HG03520 (cell line): ENCODE results near the gene PJVK.
"Not testable (repeated sequence)": the region's sequence is repeated elsewhere in the genome, so short reads cannot be mapped to it uniquely, and the experiment has no call there.

Experiments
- ATAC-seq: cut with Tn5 transposase; IDR thresholded peaks from one replicate; pipeline ENCODE4 v1.9.1; 2021; ENCODE audit warnings: mild to moderate bottlenecking, moderate library complexity; ENCODE audit not compliant: unreplicated experiment

The PJVK gene, protein sequence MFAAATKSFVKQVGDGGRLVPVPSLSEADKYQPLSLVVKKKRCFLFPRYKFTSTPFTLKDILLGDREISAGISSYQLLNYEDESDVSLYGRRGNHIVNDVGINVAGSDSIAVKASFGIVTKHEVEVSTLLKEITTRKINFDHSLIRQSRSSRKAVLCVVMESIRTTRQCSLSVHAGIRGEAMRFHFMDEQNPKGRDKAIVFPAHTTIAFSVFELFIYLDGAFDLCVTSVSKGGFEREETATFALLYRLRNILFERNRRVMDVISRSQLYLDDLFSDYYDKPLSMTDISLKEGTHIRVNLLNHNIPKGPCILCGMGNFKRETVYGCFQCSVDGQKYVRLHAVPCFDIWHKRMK

DNA sequence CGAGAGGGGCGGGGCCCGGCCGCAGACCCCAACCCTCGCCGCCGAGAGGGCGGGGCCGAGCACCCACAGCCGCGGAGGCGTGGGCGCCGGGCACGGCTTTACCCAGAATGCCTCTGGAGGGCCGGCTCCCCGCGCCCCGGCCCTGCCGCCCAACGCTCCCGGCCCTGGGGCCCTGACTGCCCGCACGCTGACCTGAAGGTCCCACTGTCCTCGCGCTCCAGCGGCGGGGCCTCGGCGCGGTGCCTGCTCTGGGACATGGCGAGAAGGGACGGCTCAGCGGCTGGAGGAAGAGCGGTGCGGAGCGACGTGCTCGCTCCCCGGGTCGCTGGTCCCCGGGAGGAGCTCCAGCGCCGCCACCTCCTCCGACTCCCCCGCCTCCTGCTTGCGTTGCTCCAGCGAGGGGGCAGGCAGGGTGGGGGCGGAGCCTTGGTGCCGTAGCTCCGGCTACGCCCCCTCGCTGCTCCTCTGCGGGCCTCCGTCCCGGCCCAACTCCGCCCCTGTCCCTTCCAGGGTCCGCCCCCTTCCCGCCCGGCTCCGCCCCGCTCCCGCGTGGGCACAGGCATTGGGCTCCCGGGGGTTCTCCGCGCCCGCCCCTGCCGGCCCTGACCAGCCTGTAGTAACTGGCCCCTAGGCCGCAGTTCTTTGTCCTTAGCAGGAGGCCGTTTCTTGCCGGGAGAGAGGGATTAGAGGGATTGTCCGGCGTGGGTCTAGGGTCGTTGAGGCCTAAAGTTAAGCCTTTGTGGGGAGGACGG is at the start of gene PJVK, which contains the start of gene PRKRA:
Gene PJVK (plus strand): TSS at position 605 of the 752 bp plus-strand sequence. CDS start 2,032 bp downstream, outside the sequence.
Gene PRKRA (minus strand): TSS at position 402 of the 752 bp plus-strand sequence. CDS start 145 bp downstream, at position 257.
- ATAC-seq: peak; percentile 79

DNA sequence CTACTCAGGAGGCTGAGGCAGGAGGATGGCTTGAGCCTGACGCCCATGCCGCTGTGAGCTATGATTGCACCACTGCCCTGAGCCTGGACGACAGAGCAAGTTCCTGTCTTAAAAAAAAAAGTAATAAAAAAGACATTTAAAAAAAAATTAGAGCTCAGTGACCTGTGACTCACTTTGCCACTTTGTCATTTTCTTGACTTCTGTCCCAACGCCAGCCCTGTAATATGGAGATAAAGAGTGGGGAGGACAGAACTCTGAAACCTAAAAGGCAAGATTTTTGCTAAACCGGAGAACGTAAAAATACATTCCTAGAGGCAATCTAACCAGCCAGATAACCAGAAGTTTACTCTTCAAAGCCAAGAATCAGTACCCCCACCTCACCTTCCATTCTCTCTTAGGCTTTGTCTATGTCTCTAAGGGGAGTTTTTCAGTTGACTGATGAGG is 49.2 kb upstream of the PJVK start:
- no peak for ATAC-seq

DNA sequence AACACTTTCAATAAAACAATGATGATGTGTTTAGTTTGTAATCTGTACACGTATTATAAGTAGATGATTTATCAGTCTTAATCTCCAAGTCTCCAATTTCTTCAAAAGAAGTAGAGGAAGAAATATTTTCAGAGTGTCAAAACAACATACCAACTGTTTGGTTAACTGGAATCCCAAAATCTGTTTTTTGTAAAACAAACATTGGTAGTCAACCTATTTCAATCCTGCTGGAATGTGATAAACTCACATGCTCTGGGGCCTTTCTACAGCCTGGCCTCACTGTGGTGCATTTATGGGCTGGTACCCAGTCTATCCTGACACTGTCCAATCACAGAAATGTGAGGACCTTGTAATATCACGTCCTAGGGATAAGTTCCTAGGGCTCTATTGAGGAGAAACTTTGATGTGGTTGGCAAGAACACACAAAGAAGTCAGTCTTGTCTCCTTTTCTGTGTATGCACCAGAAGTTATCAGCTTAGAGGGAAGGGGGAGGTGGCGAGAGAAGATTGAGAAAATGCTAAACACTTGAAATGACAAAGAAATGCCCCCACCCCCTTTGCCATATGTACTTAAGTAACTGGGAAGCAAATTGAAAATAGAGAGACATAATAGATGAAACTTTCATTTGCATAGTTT is 47.4 kb upstream of the PJVK start:
- peak; percentile 27 for ATAC-seq

DNA sequence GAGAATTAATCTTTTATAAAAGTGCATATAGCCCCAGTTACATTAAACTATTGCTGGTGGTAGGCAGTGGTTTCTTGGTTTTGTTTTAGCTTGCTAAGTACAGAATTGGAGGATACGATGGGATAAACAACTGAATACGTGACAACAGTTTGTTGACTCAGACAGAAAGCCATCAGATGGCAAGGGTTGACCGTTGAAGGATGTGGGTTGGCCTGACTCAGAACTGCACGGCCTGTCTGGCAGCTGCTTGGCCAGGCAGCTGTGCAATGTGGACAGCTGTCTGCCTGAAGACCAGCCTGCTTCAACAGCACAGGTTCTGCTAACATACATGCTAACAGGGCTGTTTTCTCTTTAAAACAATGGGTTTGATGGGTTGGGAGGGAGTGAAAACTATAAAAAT is 46.8 kb upstream of the PJVK start:
- ATAC-seq: peak; percentile 99

DNA sequence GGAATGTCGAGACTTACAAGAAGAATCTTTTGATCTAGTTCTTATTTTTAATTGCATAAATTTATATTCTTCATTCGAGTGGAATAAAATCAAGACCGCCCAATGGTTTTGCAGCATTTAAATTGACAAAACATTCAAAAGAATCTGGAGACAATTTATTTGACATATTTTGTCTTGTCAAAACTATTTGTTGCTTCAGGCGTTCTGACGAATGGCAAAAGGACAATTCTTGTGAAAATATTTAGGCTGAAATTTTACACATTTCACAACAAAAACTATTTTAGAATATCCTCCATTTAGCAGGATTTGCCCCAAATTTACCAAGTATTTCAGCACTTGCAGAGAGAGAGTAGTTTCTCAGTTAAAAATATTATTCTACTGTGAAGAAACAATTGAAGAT is 41.9 kb upstream of the PJVK start:
- ATAC-seq: no peak

DNA sequence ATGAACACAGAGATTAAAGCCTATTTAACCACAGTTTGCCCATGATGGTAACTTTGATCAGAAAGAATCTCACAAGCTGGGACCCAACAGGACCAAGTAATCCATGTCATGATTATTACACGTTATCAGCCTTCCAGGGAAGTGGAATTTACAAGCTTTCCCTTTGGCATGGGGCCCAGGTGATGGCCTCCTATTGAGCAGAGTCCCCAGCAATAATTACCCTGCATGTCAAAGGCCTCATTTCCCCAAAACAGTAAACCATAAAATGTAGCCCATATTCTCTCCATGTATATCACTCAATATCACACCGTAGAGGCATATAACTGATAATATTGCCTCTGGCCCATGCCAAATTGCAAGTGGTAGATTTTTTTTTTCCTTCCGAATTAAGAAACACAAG is 39.1 kb upstream of the PJVK start:
- no peak for ATAC-seq

DNA sequence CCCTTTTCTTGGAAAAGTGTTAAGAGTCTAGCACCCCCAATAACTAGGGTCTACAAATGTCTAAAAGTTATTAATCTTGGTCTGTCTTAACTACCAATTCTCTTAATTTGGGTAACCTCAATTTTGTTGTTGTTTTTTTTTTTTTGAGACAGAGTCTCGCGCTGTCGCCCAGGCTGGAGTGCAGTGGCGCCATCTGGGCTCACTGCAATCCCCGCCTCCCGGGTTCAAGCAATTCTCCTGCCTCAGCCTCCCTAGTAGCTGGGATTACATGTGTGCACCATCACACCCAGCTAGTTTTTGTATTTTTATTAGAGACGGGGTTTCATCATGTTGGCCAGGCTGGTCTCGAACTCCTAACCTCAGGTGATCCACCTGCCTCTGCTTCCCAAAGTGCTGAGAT is 38.7 kb upstream of the PJVK start:
- ATAC-seq: not testable (repeated sequence)

DNA sequence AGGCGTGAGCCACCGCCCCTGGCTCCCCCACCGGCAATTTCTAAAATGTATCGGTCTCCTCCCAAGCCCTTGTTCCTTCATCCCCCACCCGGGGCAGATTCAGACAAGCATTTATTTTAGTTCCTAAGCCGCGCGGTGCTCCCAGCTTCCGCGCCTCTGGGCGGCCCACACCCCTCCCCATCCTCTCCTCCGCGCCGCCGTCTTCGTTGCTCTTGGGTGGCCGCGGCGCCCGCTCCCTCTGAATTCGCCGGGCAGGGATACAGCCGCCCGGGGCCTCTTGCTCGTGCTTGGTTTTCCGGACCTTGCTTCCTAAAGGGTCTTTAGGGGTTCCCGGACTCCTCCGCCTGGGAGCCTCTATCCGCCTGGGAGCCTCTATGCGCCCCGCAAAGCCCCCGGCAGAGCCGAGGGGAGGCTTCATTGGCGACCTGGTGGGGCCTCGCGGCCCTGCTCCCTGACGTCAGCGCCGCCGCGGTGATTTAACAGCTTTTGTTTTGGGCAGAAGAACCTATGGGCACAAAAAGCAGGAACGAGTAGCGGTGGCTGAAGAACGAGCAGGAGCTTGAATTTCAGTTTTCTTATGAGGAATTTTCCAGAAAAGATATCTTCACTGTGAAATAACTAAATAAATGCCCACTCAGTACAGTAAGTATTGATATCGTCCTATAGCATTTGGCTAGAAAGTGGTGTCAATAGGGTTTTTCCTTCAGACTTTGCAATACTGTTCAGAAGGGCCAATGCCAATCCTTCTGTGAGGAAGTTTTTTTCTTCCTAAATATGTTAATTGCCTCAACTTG is 37.5 kb upstream of the PJVK start:
- ATAC-seq: peak; percentile 71

DNA sequence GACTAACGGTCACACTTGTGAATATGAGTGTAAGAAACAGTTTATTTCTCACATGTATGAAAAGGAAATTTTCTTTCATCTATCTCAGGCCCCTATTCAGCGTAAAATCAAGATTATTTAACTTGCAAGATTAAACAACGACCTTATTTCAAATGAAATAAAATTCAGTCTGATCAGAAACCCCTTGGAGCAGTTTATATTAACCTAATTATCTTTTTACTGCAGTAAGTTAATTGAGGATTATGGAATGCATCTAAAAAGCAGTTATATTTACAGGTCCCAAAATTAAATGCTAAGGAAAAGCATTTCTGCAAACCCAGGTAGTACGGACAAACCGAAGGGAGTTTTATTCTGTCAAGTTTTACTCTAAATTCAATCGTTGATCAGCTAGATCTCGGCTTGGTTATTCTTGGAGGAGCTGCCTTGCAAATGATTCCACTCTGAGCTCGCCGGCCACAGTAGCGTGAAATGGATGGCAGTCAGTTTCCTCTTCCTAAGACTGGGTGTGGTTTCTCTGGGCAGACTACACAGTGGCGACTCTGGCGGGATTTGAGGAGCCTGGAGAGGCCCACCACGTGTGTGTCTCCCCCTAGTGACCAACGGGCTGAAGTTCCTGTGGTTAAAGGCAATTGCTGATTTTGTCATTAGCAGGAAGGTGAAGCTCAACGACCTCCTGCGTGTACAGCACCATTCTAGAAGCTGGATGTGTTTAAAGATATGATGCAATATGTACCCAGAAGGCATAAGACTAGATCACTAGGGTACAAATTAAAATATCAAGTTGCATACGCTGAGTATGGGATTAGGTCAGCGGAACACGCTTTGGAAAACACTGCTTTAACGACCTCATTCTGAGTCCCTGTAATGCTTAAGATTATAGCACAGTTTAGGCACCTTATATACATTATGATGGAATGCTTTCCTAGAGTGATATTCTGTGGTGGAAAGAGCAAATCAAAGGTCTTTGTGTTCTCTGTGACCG is 36.6 kb upstream of the PJVK start:
- peak; percentile 75 for ATAC-seq

DNA sequence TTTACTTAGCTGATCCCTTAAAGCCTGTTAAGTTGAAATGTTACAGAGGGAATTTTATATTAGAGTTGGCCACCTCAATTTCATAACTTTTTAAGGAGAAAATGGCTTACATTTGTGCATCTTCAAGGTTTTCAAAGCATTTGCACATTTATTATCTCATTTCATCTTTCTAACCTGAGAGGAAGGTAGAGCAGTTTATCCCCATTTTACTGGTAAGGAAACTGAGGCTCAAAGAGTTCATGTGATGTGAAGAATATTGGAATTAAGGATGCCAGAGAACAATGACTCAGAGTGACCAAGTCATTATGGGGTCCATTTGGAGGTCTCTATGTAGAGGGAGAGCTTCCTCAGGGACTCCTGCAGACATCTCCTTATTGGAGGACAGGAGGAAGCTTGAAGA is 35.2 kb upstream of the PJVK start:
- ATAC-seq: no peak

DNA sequence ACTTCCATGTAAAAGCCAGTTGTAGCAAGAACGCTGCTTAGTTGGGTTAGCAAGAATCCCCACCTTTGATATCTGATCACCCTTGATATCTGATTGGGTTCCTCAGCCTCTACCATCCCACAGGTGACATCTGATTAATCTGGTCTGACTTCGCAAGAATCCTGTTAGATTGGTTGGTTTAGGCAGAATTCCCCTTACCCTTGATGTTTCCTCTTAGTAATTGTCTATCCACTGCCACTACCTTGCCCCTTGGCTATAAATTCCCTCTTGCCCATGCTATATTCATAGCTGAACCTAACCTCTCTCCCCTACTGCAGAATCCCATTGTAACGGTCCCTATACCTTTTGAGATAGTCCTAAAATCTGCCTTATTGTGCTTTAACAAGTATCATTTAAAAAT is 33.3 kb upstream of the PJVK start:
- no peak for ATAC-seq

DNA sequence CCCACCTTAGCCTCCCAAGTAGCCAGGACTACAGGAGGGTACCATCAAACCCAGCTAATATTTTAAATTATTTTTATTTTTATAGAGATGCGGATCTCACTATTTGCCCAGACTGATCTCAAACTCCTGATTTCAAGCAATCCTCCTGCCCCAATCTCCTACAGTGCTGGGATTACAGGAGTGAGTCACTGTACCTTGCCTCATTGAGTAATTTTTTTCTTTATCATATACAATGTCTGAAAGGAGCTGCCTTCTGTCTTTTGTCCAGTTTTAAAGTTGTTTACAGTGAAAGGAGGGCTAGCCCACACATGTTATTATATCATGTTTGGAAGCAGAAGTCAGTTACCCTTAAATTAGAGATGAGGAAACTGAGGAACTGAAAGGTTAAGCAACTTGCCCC is 32.8 kb upstream of the PJVK start:
- no peak for ATAC-seq

DNA sequence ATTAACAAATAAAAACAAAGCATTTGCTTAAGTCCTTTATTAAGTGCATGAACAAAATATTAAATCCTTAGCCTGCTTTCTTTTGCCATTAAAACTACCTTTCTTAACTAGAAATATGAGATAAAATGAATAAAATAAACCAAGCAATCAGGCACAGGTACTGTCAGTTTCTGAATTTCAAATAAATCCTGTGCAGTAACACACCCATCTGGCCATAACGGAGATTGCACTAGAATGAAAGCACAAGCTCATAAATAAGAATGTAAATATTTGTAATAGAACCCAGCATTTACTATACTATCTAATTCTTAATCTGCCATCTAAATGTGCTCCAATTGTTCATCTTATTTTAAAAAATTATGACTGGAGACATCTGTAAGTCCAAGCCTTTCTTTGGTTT is 32.1 kb upstream of the PJVK start:
- ATAC-seq: no peak

DNA sequence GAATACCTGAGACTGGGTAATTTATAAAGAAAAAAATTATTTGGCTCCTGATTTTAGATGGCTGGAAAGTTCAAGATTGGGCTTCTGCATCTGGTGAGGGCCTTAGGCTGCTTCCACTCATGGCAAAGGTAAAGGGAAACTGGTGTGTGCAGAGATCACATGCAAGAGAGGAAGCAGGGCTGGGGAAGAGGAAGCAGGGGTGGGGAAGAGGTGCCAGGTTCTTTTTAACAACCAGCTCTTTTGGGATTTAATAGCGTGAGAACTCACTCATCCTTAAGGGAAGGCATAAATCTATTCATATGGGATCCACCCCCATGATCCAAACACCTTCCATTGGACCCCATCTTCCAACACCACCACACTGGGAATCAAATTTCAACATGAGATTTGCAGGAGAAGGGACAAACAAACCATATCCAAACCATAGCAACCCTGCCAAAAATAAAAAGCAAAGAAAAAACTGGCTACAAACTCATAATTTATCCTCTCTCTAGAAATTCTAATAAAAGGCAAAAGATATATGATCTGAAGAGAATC is 30.6 kb upstream of the PJVK start:
- ATAC-seq: no peak

DNA sequence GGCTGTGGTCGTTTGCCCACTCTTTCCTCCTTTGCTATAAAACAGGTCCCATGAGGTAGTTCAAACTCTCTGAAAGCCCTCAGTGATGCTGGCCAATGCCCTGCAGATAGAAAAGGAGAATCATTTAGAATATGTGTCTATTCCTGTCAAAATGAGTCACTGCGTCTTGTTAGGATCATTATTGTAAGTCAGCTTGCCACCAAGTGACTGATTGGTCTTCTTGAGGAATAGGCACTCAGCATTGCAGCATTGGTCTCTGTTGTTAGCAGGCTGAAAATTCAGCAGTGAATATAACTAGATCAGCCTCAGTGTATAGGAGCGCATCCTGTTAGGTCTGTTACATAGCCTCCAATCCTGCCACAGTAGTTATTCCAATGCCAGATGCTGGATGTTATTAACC is 29.1 kb upstream of the PJVK start:
- no peak for ATAC-seq

DNA sequence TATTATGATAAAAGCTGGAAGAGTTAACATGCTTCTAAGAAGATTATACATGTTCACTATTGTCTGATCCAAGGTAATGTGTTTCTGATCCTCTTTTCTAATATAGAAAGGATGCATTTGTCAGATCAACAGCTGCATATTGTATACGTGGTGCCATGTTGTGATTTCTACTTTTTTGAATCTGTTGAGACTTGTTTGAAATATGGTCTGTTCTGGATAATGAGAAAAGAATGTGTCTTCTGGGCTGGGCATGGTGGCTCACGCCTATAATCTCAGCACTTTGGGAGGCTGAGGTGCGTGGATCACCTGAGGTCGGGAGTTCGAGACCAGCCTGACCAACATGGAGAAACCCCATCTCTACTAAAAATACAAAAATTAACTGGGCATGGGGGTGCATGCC is 27.4 kb upstream of the PJVK start:
- not testable (repeated sequence) for ATAC-seq

DNA sequence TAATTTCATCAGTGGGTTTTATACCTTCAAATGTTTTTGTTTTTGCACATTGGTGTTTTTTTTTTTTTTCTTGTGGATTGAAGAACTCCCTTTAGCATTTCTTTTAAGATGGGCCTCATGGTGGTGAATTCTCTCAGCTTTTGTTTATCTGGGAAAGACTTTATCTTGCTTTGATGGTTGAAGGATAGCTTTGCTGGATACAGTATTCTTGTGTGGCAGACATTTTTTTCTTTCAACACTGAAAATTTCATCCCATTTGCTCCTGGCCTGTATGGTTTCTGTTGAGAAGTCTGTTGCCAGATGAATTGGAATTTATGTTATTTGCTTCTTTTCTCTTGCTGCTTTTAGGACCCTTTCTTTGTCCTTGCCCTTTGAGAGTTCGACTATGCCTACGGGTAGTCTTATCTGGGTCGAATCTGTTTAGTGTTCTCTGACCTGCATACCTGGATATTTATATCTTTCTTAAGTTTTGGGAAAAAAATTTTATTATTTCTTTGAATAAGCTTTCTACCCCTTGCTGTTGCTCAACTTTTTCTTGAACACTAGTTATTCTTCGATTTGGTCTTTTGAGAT is 25.8 kb upstream of the PJVK start:
- ATAC-seq: no peak

DNA sequence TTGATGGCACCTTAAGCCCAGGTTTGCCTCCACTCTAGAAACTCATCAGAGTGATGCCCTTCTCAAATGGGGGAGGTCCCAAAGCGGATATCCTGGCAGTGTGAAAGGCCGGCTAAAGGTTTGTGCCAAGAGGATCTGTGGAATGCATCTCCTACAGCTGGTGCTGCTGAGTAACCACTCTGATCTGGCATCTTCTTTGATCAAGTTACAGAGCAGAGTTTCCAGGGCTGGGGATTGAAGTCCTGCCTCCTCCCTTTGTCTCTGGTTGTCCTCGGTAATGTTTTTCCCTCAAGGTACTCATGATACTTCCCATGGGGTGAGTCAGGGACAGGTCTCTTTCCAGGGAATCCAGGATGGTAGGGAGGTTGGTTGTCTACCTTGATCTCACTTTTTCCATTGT is 24.8 kb upstream of the PJVK start:
- no peak for ATAC-seq

DNA sequence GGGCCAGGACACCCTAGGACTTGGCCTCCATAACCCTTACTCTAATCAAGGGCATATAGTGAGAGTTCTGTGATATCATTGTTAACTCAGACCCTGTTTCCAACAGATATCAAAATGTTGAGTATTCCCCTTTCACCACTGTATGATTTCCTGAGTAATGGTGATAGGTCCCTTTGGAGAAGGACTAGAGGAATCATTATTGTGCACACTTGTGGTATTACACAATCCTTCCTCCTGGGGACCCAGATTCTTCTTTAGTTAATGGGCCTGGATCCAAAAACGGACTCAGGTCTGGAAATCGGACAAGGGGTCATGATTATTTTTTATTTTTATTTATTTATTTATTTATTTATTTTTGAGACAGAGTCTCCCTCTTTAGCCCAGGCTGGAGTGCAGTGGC is 23.7 kb upstream of the PJVK start:
- ATAC-seq: no peak
